IMR-90 (cell line): ENCODE measurements around the gene IP6K1. TPM values are rescaled to one million over a fixed set of nuclear protein-coding genes. Genes with fewer than 3 reads are reported as not detected.

ENCODE experiments used
- ATAC-seq: fragments of 200-7000 bp; cut with Tn5 transposase; 2 replicates; pipeline ENCODE4 v1.9.1; 2020; ENCODE audit warnings: low read depth, mild to moderate bottlenecking, moderate library complexity
- BruUV-seq: library from RNA; stranded (reverse); fragments of 400-500 nt; replicated peaks from 2 replicates; lab custom pipeline; 2021; lab: Mats Ljungman, UMichigan
- CTCF ChIA-PET: fragments of 300-600 bp; formaldehyde crosslinking; extraction: SDS; loops from one replicate; lab custom pipeline; 2021; ENCODE audit warnings: antibody characterized with exemption; lab: Yijun Ruan, JAX
- POLR2A ChIA-PET: fragments of 300-600 bp; sonication (Branson Sonifier 250); formaldehyde crosslinking; loops from one replicate; lab custom pipeline; 2022; ENCODE audit warnings: antibody characterized with exemption; ENCODE audit not compliant: unreplicated experiment; lab: Charles Lee
- DNase-seq: peaks from one replicate; pipeline ENCODE4 v3.0.0; 2013
- H2AFZ ChIP-seq: replicated peaks from 2 replicates; pipeline ENCODE3; 2013; ENCODE audit warnings: low read length, mild to moderate bottlenecking; ENCODE audit not compliant: poor library complexity
- H2AK5ac ChIP-seq: 2 replicates; pipeline ENCODE4 v1.6.1; 2013; ENCODE audit warnings: low read depth, low read length, inconsistent platforms
- H2AK9ac ChIP-seq: replicated peaks from 2 replicates; pipeline ENCODE3; 2013; ENCODE audit warnings: mild to moderate bottlenecking, low read depth, low read length, moderate library complexity; ENCODE audit not compliant: poor library complexity
- H2BK120ac ChIP-seq: 2 replicates; pipeline ENCODE4 v1.6.1; 2013; ENCODE audit warnings: low read depth, low read length, inconsistent platforms
- H2BK15ac ChIP-seq: 3 replicates; pipeline ENCODE4 v1.6.1; 2013; ENCODE audit warnings: low read depth, low read length, inconsistent platforms
- H2BK20ac ChIP-seq: 2 replicates; pipeline ENCODE4 v1.6.1; 2013; ENCODE audit warnings: low read depth, mild to moderate bottlenecking, inconsistent platforms, low read length, moderate library complexity
- H2BK5ac ChIP-seq: 2 replicates; pipeline ENCODE4 v1.6.1; 2013; ENCODE audit warnings: mild to moderate bottlenecking, low read depth, low read length, inconsistent platforms; ENCODE audit not compliant: poor library complexity, severe bottlenecking
- H3K14ac ChIP-seq: replicated peaks from 2 replicates; pipeline ENCODE4 v1.6.1; 2013; ENCODE audit warnings: low read depth, low read length, inconsistent platforms
- H3K18ac ChIP-seq: 2 replicates; pipeline ENCODE4 v1.6.1; 2013; ENCODE audit warnings: low read depth, low read length, control low read depth
- H3K23ac ChIP-seq: 2 replicates; pipeline ENCODE4 v1.6.1; 2013; ENCODE audit warnings: low read depth, low read length, inconsistent platforms
- H3K27ac ChIP-seq: 2 replicates; pipeline ENCODE4 v1.5.1; 2013; ENCODE audit warnings: mild to moderate bottlenecking, control low read depth, low read length; ENCODE audit not compliant: insufficient read depth
- H3K27me3 ChIP-seq: 2 replicates; pipeline ENCODE4 v1.6.1; 2013; ENCODE audit warnings: low read length; ENCODE audit not compliant: control insufficient read depth, insufficient read depth
- H3K36me3 ChIP-seq: 2 replicates; pipeline ENCODE4 v1.6.1; 2013; ENCODE audit warnings: low read length, mixed read lengths; ENCODE audit not compliant: control insufficient read depth, insufficient read depth
- H3K4ac ChIP-seq: 2 replicates; pipeline ENCODE4 v1.6.1; 2013; ENCODE audit warnings: low read depth, low read length, inconsistent platforms
- H3K4me1 ChIP-seq: 2 replicates; pipeline ENCODE4 v1.6.1; 2013; ENCODE audit warnings: low read length, mixed read lengths; ENCODE audit not compliant: control insufficient read depth, insufficient read depth
- H3K4me2 ChIP-seq: 2 replicates; pipeline ENCODE4 v1.6.1; 2013; ENCODE audit warnings: low read depth, mild to moderate bottlenecking, control low read depth, low read length, moderate library complexity
- H3K4me3 ChIP-seq: 2 replicates; pipeline ENCODE4 v1.5.1; 2013; ENCODE audit warnings: low read depth, mild to moderate bottlenecking, control low read depth, low read length, moderate library complexity; ENCODE audit not compliant: insufficient read depth
- H3K56ac ChIP-seq: 2 replicates; pipeline ENCODE4 v1.6.1; 2013; ENCODE audit warnings: low read length, inconsistent platforms; ENCODE audit not compliant: insufficient read depth; ENCODE audit errors: extremely low read depth
- H3K79me1 ChIP-seq, 2 experiments: 2 replicates each; pipeline ENCODE4 v1.6.1; 2013; ENCODE audit warnings: low read length in 2 of 2, inconsistent platforms in 1 of 2, low read depth in 1 of 2
- H3K9ac ChIP-seq: 2 replicates; pipeline ENCODE4 v1.6.1; 2013; ENCODE audit warnings: low read depth, low read length, control low read depth
- H3K9me1 ChIP-seq: 2 replicates; pipeline ENCODE4 v1.6.1; 2013; ENCODE audit warnings: low read length, inconsistent platforms; ENCODE audit not compliant: insufficient read depth
- H3K9me3 ChIP-seq: 2 replicates; pipeline ENCODE4 v1.6.1; 2013; ENCODE audit warnings: low read length; ENCODE audit not compliant: control insufficient read depth, insufficient read depth
- H4K20me1 ChIP-seq: 2 replicates; pipeline ENCODE4 v1.6.1; 2013; ENCODE audit warnings: low read length, inconsistent platforms; ENCODE audit not compliant: insufficient read depth
- H4K5ac ChIP-seq: 2 replicates; pipeline ENCODE4 v1.6.1; 2013; ENCODE audit warnings: mild to moderate bottlenecking, low read depth, low read length, control low read depth
- H4K8ac ChIP-seq, 2 experiments: 2 replicates each; pipeline ENCODE4 v1.6.1; 2013; ENCODE audit warnings: low read depth in 2 of 2, low read length in 2 of 2, control low read depth in 1 of 2, inconsistent platforms in 1 of 2
- H4K91ac ChIP-seq: 2 replicates; pipeline ENCODE4 v1.6.1; 2013; ENCODE audit warnings: low read depth, low read length, inconsistent platforms; ENCODE audit not compliant: insufficient read depth
- BHLHE40 ChIP-seq: fragments of 150-350 bp; IDR thresholded peaks from 2 replicates; pipeline ENCODE4 v1.6.1; 2016; ENCODE audit warnings: mild to moderate bottlenecking, low read depth, low read length
- CEBPB ChIP-seq: IDR thresholded peaks from 2 replicates; pipeline ENCODE4 v1.6.1; 2012; ENCODE audit warnings: low read depth, low read length, improper control_type of control experiment
- CHD1 ChIP-seq: IDR thresholded peaks from 2 replicates; pipeline ENCODE4 v1.6.1; 2012; ENCODE audit warnings: low read depth, low read length, improper control_type of control experiment
- FOS ChIP-seq: fragments of 150-350 bp; IDR thresholded peaks from 2 replicates; pipeline ENCODE4 v1.6.1; 2016; ENCODE audit warnings: low read depth, low read length
- MAFK ChIP-seq: IDR thresholded peaks from 2 replicates; pipeline ENCODE4 v1.6.1; 2012; ENCODE audit warnings: low read depth, low read length, improper control_type of control experiment
- MAZ ChIP-seq: IDR thresholded peaks from 2 replicates; pipeline ENCODE4 v1.6.1; 2012; ENCODE audit warnings: low read depth, mild to moderate bottlenecking, low read length, improper control_type of control experiment, moderate library complexity, borderline replicate concordance
- MXI1 ChIP-seq: IDR thresholded peaks from 2 replicates; pipeline ENCODE4 v1.6.1; 2012; ENCODE audit warnings: low read depth, mild to moderate bottlenecking, low read length, moderate library complexity, borderline replicate concordance
- NFE2L2 ChIP-seq: fragments of 150-350 bp; IDR thresholded peaks from 2 replicates; pipeline ENCODE4 v1.6.1; 2016; ENCODE audit warnings: low read depth, mild to moderate bottlenecking, low read length
- POLR2A ChIP-seq: IDR thresholded peaks from 2 replicates; pipeline ENCODE4 v1.6.1; 2012; ENCODE audit warnings: mild to moderate bottlenecking, low read depth, low read length
- RAD21 ChIP-seq: IDR thresholded peaks from 2 replicates; pipeline ENCODE4 v1.6.1; 2012; ENCODE audit warnings: low read length, improper control_type of control experiment
- RCOR1 ChIP-seq: IDR thresholded peaks from 2 replicates; pipeline ENCODE4 v1.6.1; 2012; ENCODE audit warnings: mild to moderate bottlenecking, low read length, improper control_type of control experiment; ENCODE audit not compliant: insufficient replicate concordance
- RFX5 ChIP-seq: IDR thresholded peaks from 2 replicates; pipeline ENCODE4 v1.8.0; 2012; ENCODE audit warnings: low read depth, mild to moderate bottlenecking, low read length, moderate library complexity
- WGBS, 2 experiments: methylation state at CpG; one replicate each; pipeline versions ENCODE4 v1.1.5 to v1.1.7; 2013; ENCODE audit warnings: missing lambda C conversion rate in 2 of 2; ENCODE audit not compliant: insufficient read length in 1 of 2; ENCODE audit errors: extremely low coverage in 2 of 2; 5-methylcytosine and 5-hydroxymethylcytosine counted together
- dilution Hi-C: fragments of 300-500 bp; cut with HindIII; formaldehyde crosslinking; loops from one replicate; pipeline ENCODE4 v1.14.3; 2018; ENCODE audit warnings: low sequenced_read_pairs; ENCODE audit not compliant: unreplicated experiment
- in situ Hi-C: fragments of 300-500 bp; cut with MboI; formaldehyde crosslinking; loops from 3 replicates; pipeline ENCODE4 v1.14.3; 2019; ENCODE audit warnings: low sequenced_read_pairs, inconsistent platforms, mixed read lengths
- intact Hi-C: fragments of 100-400 bp; cut with micrococcal nuclease; formaldehyde crosslinking; loops from 2 replicates; pipeline ENCODE4 v1.10.0; 2022
- polyA plus RNA-seq, 3 experiments: library from polyadenylated mRNA; depleted of rRNA; stranded (reverse); fragments of >200 nt; gene quantifications; 2 replicates each; pipeline ENCODE4 v1.2.3, GENCODE V29; 2012; ENCODE audit warnings: low replicate concordance in 1 of 3
- total RNA-seq: library from RNA; depleted of rRNA; stranded (reverse); fragments of >200 nt; gene quantifications from 2 replicates; pipeline ENCODE4 v1.2.3, GENCODE V29; 2012
- TF ChIP-seq, protein P1 (sequence below): fragments of 150-350 bp; IDR thresholded peaks from 2 replicates; pipeline ENCODE4 v1.6.1; 2016; ENCODE audit warnings: low read depth, mild to moderate bottlenecking, low read length, moderate library complexity, borderline replicate concordance
- TF ChIP-seq, protein P2 (sequence below): fragments of 150-350 bp; IDR thresholded peaks from 2 replicates; pipeline ENCODE4 v1.6.1; 2017; ENCODE audit warnings: mild to moderate bottlenecking, antibody characterized with exemption, low read length, low read depth
- TF ChIP-seq, protein P3 (sequence below): conservative IDR thresholded peaks from 2 replicates; pipeline ENCODE4 v1.5.1; 2012; ENCODE audit warnings: mild to moderate bottlenecking, low read depth, low read length, improper control_type of control experiment

Gene IP6K1
- total and polyA plus RNA-seq, 2 of the 4 experiments (the other 2 are of a cell fraction), result 28.3 to 28.7 TPM

DNA sequence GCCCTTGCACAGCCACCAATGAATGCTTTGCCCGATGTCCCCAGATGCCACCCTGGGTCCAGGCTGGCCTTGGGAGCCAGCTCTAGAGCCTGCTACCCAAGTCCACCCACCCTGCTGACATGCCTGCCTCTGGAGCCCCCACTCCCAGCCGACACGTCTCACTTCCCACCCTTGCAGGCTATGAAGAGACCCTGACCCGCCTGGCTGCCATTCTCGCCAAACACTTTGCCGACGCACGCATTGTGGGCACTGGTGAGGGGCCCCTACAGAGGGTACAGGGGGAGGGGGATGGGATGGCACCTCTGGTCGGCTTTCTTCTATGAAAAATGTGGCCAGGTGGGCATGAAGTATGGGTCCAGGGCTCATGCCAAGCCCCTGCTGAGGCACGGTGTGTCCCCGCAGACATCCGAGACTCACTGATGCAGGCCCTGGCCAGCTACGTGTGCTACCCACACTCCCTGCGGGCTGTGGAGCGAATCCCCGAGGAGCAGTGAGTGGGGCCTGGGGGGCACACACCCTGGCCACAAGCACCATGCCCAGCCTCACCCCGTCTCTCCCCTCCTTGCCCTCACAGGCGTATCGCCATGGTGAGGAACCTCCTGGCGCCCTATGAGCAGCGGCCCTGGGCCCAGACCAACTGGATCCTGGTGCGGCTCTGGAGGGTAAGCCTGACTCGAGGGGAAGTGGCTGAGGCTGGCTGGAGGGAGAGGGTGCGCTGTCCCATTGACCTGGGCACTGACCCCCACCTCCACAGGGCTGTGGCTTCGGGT is 72.8 kb downstream of the IP6K1 start:
- H2BK15ac ChIP-seq, result no peak overlapping the region
- H2BK120ac ChIP-seq, result no peak overlapping the region
- no peaks in the 10 kb centered on the region; a peak in 1 of 4 replicates for H3K79me1 ChIP-seq
- no peaks in the 10 kb centered on the region; the same call in 1 of the 2 replicates for H4K20me1 ChIP-seq
- H3K23ac ChIP-seq, result no peak overlapping the region
- ATAC-seq, result no peak
- no peak overlapping the region for H2AFZ ChIP-seq
- DNase-seq, result no peak
- no peak overlapping the region for H3K4me2 ChIP-seq
- no peak overlapping the region for H4K5ac ChIP-seq
- 94% methylated on average over 7 of the region's 25 CpGs; no CpG with 5 or more reads in 1 of the 2 experiments for WGBS, 2 experiments
- H2BK5ac ChIP-seq, result no peak overlapping the region
- H3K36me3 ChIP-seq, result peaks cover 11% of the 10 kb centered on the region; the same call in 1 of the 2 replicates
- no peak overlapping the region for H4K8ac ChIP-seq
- ChIA-PET POLR2A (no interaction called here), CTCF (no interaction called here)
- TF ChIP-seq NFE2L2 (no peak), CEBPB (no peak), POLR2A (no peak), RCOR1 (no peak), CHD1 (no peak), BHLHE40 (no peak), MAFK (no peak), RAD21 (no peak), RFX5 (no peak), MXI1 (no peak), MAZ (no peak), FOS (no peak)
- TF ChIP-seq, protein P1, sequence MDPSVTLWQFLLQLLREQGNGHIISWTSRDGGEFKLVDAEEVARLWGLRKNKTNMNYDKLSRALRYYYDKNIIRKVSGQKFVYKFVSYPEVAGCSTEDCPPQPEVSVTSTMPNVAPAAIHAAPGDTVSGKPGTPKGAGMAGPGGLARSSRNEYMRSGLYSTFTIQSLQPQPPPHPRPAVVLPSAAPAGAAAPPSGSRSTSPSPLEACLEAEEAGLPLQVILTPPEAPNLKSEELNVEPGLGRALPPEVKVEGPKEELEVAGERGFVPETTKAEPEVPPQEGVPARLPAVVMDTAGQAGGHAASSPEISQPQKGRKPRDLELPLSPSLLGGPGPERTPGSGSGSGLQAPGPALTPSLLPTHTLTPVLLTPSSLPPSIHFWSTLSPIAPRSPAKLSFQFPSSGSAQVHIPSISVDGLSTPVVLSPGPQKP, result no peak
- TF ChIP-seq, protein P2, sequence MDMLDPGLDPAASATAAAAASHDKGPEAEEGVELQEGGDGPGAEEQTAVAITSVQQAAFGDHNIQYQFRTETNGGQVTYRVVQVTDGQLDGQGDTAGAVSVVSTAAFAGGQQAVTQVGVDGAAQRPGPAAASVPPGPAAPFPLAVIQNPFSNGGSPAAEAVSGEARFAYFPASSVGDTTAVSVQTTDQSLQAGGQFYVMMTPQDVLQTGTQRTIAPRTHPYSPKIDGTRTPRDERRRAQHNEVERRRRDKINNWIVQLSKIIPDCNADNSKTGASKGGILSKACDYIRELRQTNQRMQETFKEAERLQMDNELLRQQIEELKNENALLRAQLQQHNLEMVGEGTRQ, result no peak
- TF ChIP-seq, protein P3, sequence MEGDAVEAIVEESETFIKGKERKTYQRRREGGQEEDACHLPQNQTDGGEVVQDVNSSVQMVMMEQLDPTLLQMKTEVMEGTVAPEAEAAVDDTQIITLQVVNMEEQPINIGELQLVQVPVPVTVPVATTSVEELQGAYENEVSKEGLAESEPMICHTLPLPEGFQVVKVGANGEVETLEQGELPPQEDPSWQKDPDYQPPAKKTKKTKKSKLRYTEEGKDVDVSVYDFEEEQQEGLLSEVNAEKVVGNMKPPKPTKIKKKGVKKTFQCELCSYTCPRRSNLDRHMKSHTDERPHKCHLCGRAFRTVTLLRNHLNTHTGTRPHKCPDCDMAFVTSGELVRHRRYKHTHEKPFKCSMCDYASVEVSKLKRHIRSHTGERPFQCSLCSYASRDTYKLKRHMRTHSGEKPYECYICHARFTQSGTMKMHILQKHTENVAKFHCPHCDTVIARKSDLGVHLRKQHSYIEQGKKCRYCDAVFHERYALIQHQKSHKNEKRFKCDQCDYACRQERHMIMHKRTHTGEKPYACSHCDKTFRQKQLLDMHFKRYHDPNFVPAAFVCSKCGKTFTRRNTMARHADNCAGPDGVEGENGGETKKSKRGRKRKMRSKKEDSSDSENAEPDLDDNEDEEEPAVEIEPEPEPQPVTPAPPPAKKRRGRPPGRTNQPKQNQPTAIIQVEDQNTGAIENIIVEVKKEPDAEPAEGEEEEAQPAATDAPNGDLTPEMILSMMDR, result no peak
- H3K27ac ChIP-seq, result no peak overlapping the region
- in situ Hi-C loops, result no loop called here
- no TSS peak for BruUV-seq
- intact Hi-C loops, result no loop called here
- no peak overlapping the region for H2BK20ac ChIP-seq
- H3K27me3 ChIP-seq, result no peaks in the 10 kb centered on the region
- H3K56ac ChIP-seq, result no peak overlapping the region
- no peak overlapping the region for H3K4me3 ChIP-seq
- H3K9me3 ChIP-seq, result no peaks in the 10 kb centered on the region
- H2AK9ac ChIP-seq, result no peak overlapping the region
- no peak overlapping the region for H3K9ac ChIP-seq
- H3K4ac ChIP-seq, result no peak overlapping the region
- no peak overlapping the region for H4K91ac ChIP-seq
- H2AK5ac ChIP-seq, result no peak overlapping the region
- H3K18ac ChIP-seq, result no peak overlapping the region
- H3K14ac ChIP-seq, result no peak overlapping the region
- dilution Hi-C loops, result no loop called here
- H3K4me1 ChIP-seq, result no peaks in the 10 kb centered on the region
- H3K9me1 ChIP-seq, result no peaks in the 10 kb centered on the region; the same call in 1 of the 2 replicates
